H1 (cell line): Measurements from ENCODE around the gene SHROOM4. TPM values are rescaled to one million over a fixed set of nuclear protein-coding genes. Genes with fewer than 3 reads are reported as not detected.

Experiments used
- CTCF ChIA-PET: fragments of 300-600 bp; sonication (Branson Sonifier 250); formaldehyde crosslinking; loops from one replicate; lab custom pipeline; 2021; ENCODE audit not compliant: partially characterized antibody; lab: Charles Lee
- POLR2A ChIA-PET: fragments of 300-600 bp; sonication (Branson Sonifier 250); formaldehyde crosslinking; loops from one replicate; lab custom pipeline; 2021; ENCODE audit warnings: inconsistent platforms; ENCODE audit not compliant: partially characterized antibody; lab: Charles Lee
- DNase-seq, 2 experiments: peaks; one replicate each; pipeline versions ENCODE4 v3.0.0 to v3.0.0-alpha.2; 2010 to 2022; ENCODE audit warnings: low spot score in 2 of 2, low read depth in 1 of 2, mixed read lengths in 1 of 2
- FAIRE-seq: peaks from 2 replicates; lab custom pipeline; 2011; peaks lifted over from hg19 to GRCh38; lab: Jason Lieb, UNC
- H2AFZ ChIP-seq: 2 replicates; pipeline ENCODE4 v1.8.1; 2012; ENCODE audit warnings: low read length, inconsistent platforms
- H2AK5ac ChIP-seq: 2 replicates; pipeline ENCODE4 v1.6.1; 2013; ENCODE audit warnings: low read depth, low read length
- H2BK120ac ChIP-seq: replicated peaks from 2 replicates; pipeline ENCODE3; 2013; ENCODE audit warnings: low read depth, low read length, inconsistent platforms
- H2BK12ac ChIP-seq: 2 replicates; pipeline ENCODE4 v1.6.1; 2013; ENCODE audit warnings: low read depth, low read length
- H2BK15ac ChIP-seq: 2 replicates; pipeline ENCODE4 v1.6.1; 2013; ENCODE audit warnings: low read length
- H2BK20ac ChIP-seq: 2 replicates; pipeline ENCODE4 v1.6.1; 2013; ENCODE audit warnings: low read length
- H2BK5ac ChIP-seq: 2 replicates; pipeline ENCODE4 v1.6.1; 2013; ENCODE audit warnings: low read depth, low read length
- H3K14ac ChIP-seq: 2 replicates; pipeline ENCODE4 v1.6.1; 2013; ENCODE audit warnings: inconsistent platforms; ENCODE audit not compliant: insufficient read length
- H3K18ac ChIP-seq: 2 replicates; pipeline ENCODE4 v1.6.1; 2013; ENCODE audit warnings: low read length; ENCODE audit errors: extremely low read depth
- H3K23ac ChIP-seq: 2 replicates; pipeline ENCODE4 v1.6.1; 2013; ENCODE audit warnings: inconsistent platforms; ENCODE audit not compliant: insufficient read length
- H3K23me2 ChIP-seq: 2 replicates; pipeline ENCODE4 v1.6.1; 2013; ENCODE audit warnings: low read depth, low read length
- H3K27ac ChIP-seq: 2 replicates; pipeline ENCODE4 v1.6.1; 2011; ENCODE audit warnings: low read depth, low read length, inconsistent platforms
- H3K27me3 ChIP-seq, 4 experiments: replicated peaks in 1 of 4; 1 replicate in 1 of 4; 2 replicates in 3 of 4; pipeline versions ENCODE4 v1.6.1 to v1.8.1; 2011 to 2013; ENCODE audit warnings: low read length in 3 of 4, mild to moderate bottlenecking in 3 of 4, inconsistent platforms in 2 of 4, mixed read lengths in 2 of 4, moderate library complexity in 1 of 4; ENCODE audit not compliant: control insufficient read depth in 3 of 4, insufficient read depth in 3 of 4; ENCODE audit errors: extremely low read depth in 1 of 4
- H3K36me3 ChIP-seq, 4 experiments: 2 replicates each; pipeline versions ENCODE4 v1.6.1 to v1.8.1; 2011 to 2013; ENCODE audit warnings: mild to moderate bottlenecking in 4 of 4, low read length in 3 of 4, moderate library complexity in 2 of 4, control low read depth in 1 of 4, inconsistent platforms in 1 of 4; ENCODE audit not compliant: insufficient read depth in 4 of 4, control insufficient read depth in 2 of 4
- H3K4ac ChIP-seq: replicated peaks from 2 replicates; pipeline ENCODE3; 2013; ENCODE audit warnings: low read length, low read depth, mixed read lengths, inconsistent platforms; ENCODE audit not compliant: insufficient read length
- H3K4me1 ChIP-seq, 4 experiments: replicated peaks in 1 of 4; 1 replicate in 1 of 4; 2 replicates in 3 of 4; pipeline versions ENCODE4 v1.6.1 to v1.8.1; 2011 to 2013; ENCODE audit warnings: low read length in 3 of 4, inconsistent platforms in 2 of 4, mixed read lengths in 1 of 4; ENCODE audit not compliant: insufficient read depth in 4 of 4, control insufficient read depth in 3 of 4
- H3K4me2 ChIP-seq, 2 experiments: 2 replicates each; pipeline versions ENCODE4 v1.6.1 to v1.8.1; 2011 to 2013; ENCODE audit warnings: low read depth in 2 of 2, low read length in 2 of 2, control low read depth in 1 of 2, inconsistent platforms in 1 of 2, mild to moderate bottlenecking in 1 of 2; ENCODE audit not compliant: insufficient read depth in 1 of 2
- H3K4me3 ChIP-seq, 4 experiments: fragments of 200-600, 300-600 bp in 1 of 4; sonication (generic), shearing (Covaris generic), sonication (Bioruptor Twin) in 1 of 4; 2 replicates each; pipeline versions ENCODE4 v1.5.1 to v1.8.1; 2011 to 2016; ENCODE audit warnings: low read length in 4 of 4, low read depth in 3 of 4, control low read depth in 2 of 4, inconsistent platforms in 2 of 4, mild to moderate bottlenecking in 2 of 4, mixed read lengths in 1 of 4, moderate library complexity in 1 of 4; ENCODE audit not compliant: insufficient read depth in 2 of 4; ENCODE audit errors: extremely low read depth in 1 of 4
- H3K56ac ChIP-seq: replicated peaks from 2 replicates; pipeline ENCODE3; 2013; ENCODE audit warnings: low read depth, mild to moderate bottlenecking, mixed read lengths, low read length, inconsistent platforms; ENCODE audit not compliant: insufficient read length
- H3K79me1 ChIP-seq: 2 replicates; pipeline ENCODE4 v1.6.1; 2013; ENCODE audit warnings: low read depth, low read length, control low read depth
- H3K79me2 ChIP-seq, 2 experiments: 2 replicates each; pipeline versions ENCODE4 v1.6.1 to v1.8.1; 2012 to 2013; ENCODE audit warnings: low read length in 2 of 2, mild to moderate bottlenecking in 2 of 2, inconsistent platforms in 1 of 2; ENCODE audit not compliant: insufficient read depth in 2 of 2, control insufficient read depth in 1 of 2
- H3K9ac ChIP-seq, 4 experiments: replicated peaks in 1 of 4; 1 replicate in 1 of 4; 2 replicates in 3 of 4; pipeline versions ENCODE4 v1.6.1 to v1.8.1; 2011 to 2013; ENCODE audit warnings: low read depth in 3 of 4, low read length in 3 of 4, control low read depth in 2 of 4, mild to moderate bottlenecking in 2 of 4, moderate library complexity in 2 of 4, inconsistent platforms in 1 of 4; ENCODE audit errors: extremely low read depth in 1 of 4
- H3K9me3 ChIP-seq, 2 experiments: 2 replicates each; pipeline versions ENCODE4 v1.6.1 to v1.8.1; 2012 to 2013; ENCODE audit warnings: mild to moderate bottlenecking in 2 of 2, moderate library complexity in 2 of 2, control low read depth in 1 of 2, inconsistent platforms in 1 of 2, low read depth in 1 of 2, low read length in 1 of 2, mixed read lengths in 1 of 2; ENCODE audit not compliant: insufficient read depth in 2 of 2
- H4K20me1 ChIP-seq, 2 experiments: replicated peaks in 1 of 2; 2 replicates each; pipeline versions ENCODE3 to v1.8.1; 2011 to 2013; ENCODE audit warnings: inconsistent platforms in 2 of 2, low read length in 2 of 2, mild to moderate bottlenecking in 1 of 2; ENCODE audit not compliant: insufficient read depth in 2 of 2, control insufficient read depth in 1 of 2
- H4K5ac ChIP-seq: 2 replicates; pipeline ENCODE4 v1.6.1; 2013; ENCODE audit warnings: low read length, low read depth, mixed read lengths, inconsistent platforms; ENCODE audit not compliant: insufficient read length
- H4K8ac ChIP-seq: 2 replicates; pipeline ENCODE4 v1.8.0; 2013; ENCODE audit warnings: mild to moderate bottlenecking, moderate library complexity, low read length, inconsistent platforms; ENCODE audit not compliant: insufficient read depth; ENCODE audit errors: extremely low read depth
- H4K91ac ChIP-seq: replicated peaks from 2 replicates; pipeline ENCODE3; 2013; ENCODE audit warnings: low read length, mixed read lengths, inconsistent platforms; ENCODE audit not compliant: insufficient read length
- MAX ChIP-seq: IDR thresholded peaks from 2 replicates; pipeline ENCODE4 v1.6.1; 2012; ENCODE audit warnings: inconsistent platforms
- PHF8 ChIP-seq: fragments of 200-600 bp; sonication (generic); conservative IDR thresholded peaks from 2 replicates; pipeline ENCODE4 v1.7.1; 2012; ENCODE audit warnings: low read depth, mild to moderate bottlenecking, inconsistent platforms, low read length, moderate library complexity
- POLR2AphosphoS5 ChIP-seq: IDR thresholded peaks from 2 replicates; pipeline ENCODE4 v1.6.1; 2011; ENCODE audit warnings: low read depth, low read length
- SP2 ChIP-seq: IDR thresholded peaks from 2 replicates; pipeline ENCODE4 v1.6.1; 2012; ENCODE audit warnings: mild to moderate bottlenecking, low read length, inconsistent platforms
- TBP ChIP-seq: IDR thresholded peaks from 2 replicates; pipeline ENCODE4 v1.6.1; 2011; ENCODE audit warnings: low read depth, low read length, improper control_type of control experiment
- TEAD4 ChIP-seq: IDR thresholded peaks from 2 replicates; pipeline ENCODE4 v1.6.1; 2012; ENCODE audit warnings: low read depth, low read length, inconsistent platforms, mixed read lengths
- WGBS, 2 experiments: shearing (Covaris generic) in 1 of 2; methylation state at CpG; one replicate each; pipeline versions ENCODE4 v1.1.6 to v1.1.7; 2013 to 2015; ENCODE audit warnings: low lambda C conversion rate in 2 of 2, mixed read lengths in 2 of 2, inconsistent platforms in 1 of 2, low coverage in 1 of 2, missing lambda C conversion rate in 1 of 2; ENCODE audit not compliant: insufficient replicate concordance in 2 of 2, insufficient coverage in 1 of 2, insufficient read length in 1 of 2; ENCODE audit errors: extremely low coverage in 1 of 2, missing lambda C conversion rate in 1 of 2; 5-methylcytosine and 5-hydroxymethylcytosine counted together
- polyA plus RNA-seq, 7 experiments: library from polyadenylated mRNA; depleted of rRNA in 3 of 7; stranded (reverse) in 5 of 7; unstranded in 2 of 7; fragments of >200 nt in 5 of 7; fragments of 200-250 nt in 2 of 7; gene quantifications; 1 replicate in 5 of 7; 2 replicates in 1 of 7; 4 replicates in 1 of 7; pipeline versions ENCODE4 v1.2.1 to v1.2.3, GENCODE V29; 2011 to 2013; ENCODE audit warnings: missing spikeins in 2 of 7, mixed read lengths in 2 of 7
- total RNA-seq: library from RNA; stranded (reverse); fragmentation: NEBNext Ultra II Directional; extraction: Animal tissue kit (Norgen Biotek cat#: 25700); gene quantifications from 2 replicates; pipeline ENCODE4 v1.2.1, GENCODE V29; 2021
- TF ChIP-seq, protein P1 (sequence below): IDR thresholded peaks from 2 replicates; pipeline ENCODE4 v1.6.1; 2011; ENCODE audit warnings: low read depth, mild to moderate bottlenecking, low read length; ENCODE audit not compliant: insufficient read depth

Gene SHROOM4
- total and polyA plus RNA-seq, 2 of the 8 experiments (the other 6 are each of a cell fraction or from before 2014, with no cell fraction given): 1.6 to 5.6 TPM

GRCh38 chrX:50770702-50771101, 43.3 kb downstream of the SHROOM4 start:
- Histone ChIP-seq H4K91ac (no peak overlapping the region), H3K4me3 (no peak overlapping the region), H3K4ac (no peak overlapping the region), H4K8ac (no peak overlapping the region), H3K23me2 (no peaks in the 10 kb centered on the region), H3K9ac (no peak overlapping the region), H3K56ac (no peak overlapping the region), H3K4me2 (no peak overlapping the region), H4K5ac (no peak overlapping the region), H3K27ac (no peak overlapping the region), H4K20me1 (no peaks in the 10 kb centered on the region), H3K27me3 (no peaks in the 10 kb centered on the region), H2BK15ac (no peak overlapping the region), H3K23ac (no peak overlapping the region), H3K9me3 (no peaks in the 10 kb centered on the region), H2AFZ (no peak overlapping the region), H2BK12ac (no peak overlapping the region), H3K36me3 (no peaks in the 10 kb centered on the region), H3K79me2 (no peaks in the 10 kb centered on the region), H3K79me1 (no peaks in the 10 kb centered on the region), H2BK20ac (no peak overlapping the region), H2AK5ac (no peak overlapping the region), H3K4me1 (no peaks in the 10 kb centered on the region), H3K14ac (no peak overlapping the region), H2BK5ac (no peak overlapping the region), H2BK120ac (no peak overlapping the region), H3K18ac (no peak overlapping the region)
- ChIA-PET CTCF (no interaction called here), POLR2A (no interaction called here)
- TF ChIP-seq TEAD4: no peak
- TF ChIP-seq MAX: no peak
- TF ChIP-seq TBP: no peak
- TF ChIP-seq, protein P1, sequence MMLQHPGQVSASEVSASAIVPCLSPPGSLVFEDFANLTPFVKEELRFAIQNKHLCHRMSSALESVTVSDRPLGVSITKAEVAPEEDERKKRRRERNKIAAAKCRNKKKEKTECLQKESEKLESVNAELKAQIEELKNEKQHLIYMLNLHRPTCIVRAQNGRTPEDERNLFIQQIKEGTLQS: no peak
- TF ChIP-seq SP2: no peak
- no peak for TF ChIP-seq PHF8
- TF ChIP-seq POLR2AphosphoS5: no peak
- FAIRE-seq: peak; percentile 28
- DNase-seq: no peak
- 81% methylated on average over 2 of the region's 2 CpGs; no CpG with 5 or more reads in 1 of the 2 experiments for WGBS, 2 experiments
